H9 (cell line): Measurements from ENCODE around the gene SLC25A39. TPM values are rescaled to one million over a fixed set of nuclear protein-coding genes. Genes with fewer than 3 reads are reported as not detected.

Experiments
- DNase-seq: peaks from one replicate; pipeline ENCODE4 v3.0.0-alpha.2; 2017
- H2AFZ ChIP-seq: one replicate; pipeline ENCODE4 v1.6.1; 2013; ENCODE audit warnings: mild to moderate bottlenecking, low read length, control low read depth, moderate library complexity
- H2AK5ac ChIP-seq: 2 replicates; pipeline ENCODE4 v1.6.1; 2013; ENCODE audit warnings: low read length, control low read depth, mixed read lengths; ENCODE audit not compliant: insufficient read length
- H2BK120ac ChIP-seq: one replicate; pipeline ENCODE4 v1.6.1; 2013; ENCODE audit warnings: low read depth, mild to moderate bottlenecking, low read length, control low read depth, inconsistent platforms; ENCODE audit not compliant: poor library complexity, severe bottlenecking
- H2BK12ac ChIP-seq: 2 replicates; pipeline ENCODE4 v1.6.1; 2013; ENCODE audit warnings: low read length, control low read depth, mixed read lengths, low read depth; ENCODE audit not compliant: insufficient read length
- H2BK15ac ChIP-seq: 2 replicates; pipeline ENCODE4 v1.6.1; 2013; ENCODE audit warnings: low read depth, low read length, control low read depth
- H2BK20ac ChIP-seq: one replicate; pipeline ENCODE4 v1.6.1; 2013; ENCODE audit warnings: low read depth, mild to moderate bottlenecking, low read length, control low read depth, inconsistent platforms; ENCODE audit not compliant: poor library complexity, severe bottlenecking
- H2BK5ac ChIP-seq: 2 replicates; pipeline ENCODE4 v1.6.1; 2013; ENCODE audit warnings: low read length, control low read depth, mixed read lengths; ENCODE audit not compliant: insufficient read length
- H3K14ac ChIP-seq: 2 replicates; pipeline ENCODE4 v1.6.1; 2013; ENCODE audit warnings: low read length, control low read depth; ENCODE audit not compliant: insufficient read depth
- H3K18ac ChIP-seq: 2 replicates; pipeline ENCODE4 v1.6.1; 2013; ENCODE audit warnings: low read depth, mild to moderate bottlenecking, mixed read lengths, low read length, control low read depth; ENCODE audit not compliant: insufficient read length
- H3K23ac ChIP-seq: 2 replicates; pipeline ENCODE4 v1.6.1; 2013; ENCODE audit warnings: low read length, control low read depth, mixed read lengths, low read depth; ENCODE audit not compliant: insufficient read length
- H3K23me2 ChIP-seq: 2 replicates; pipeline ENCODE4 v1.6.1; 2013; ENCODE audit warnings: low read depth, mild to moderate bottlenecking, mixed read lengths, low read length, control low read depth; ENCODE audit not compliant: insufficient read length, poor library complexity, severe bottlenecking
- H3K27ac ChIP-seq: 2 replicates; pipeline ENCODE4 v1.5.1; 2013; ENCODE audit warnings: low read length, control low read depth, mixed read lengths, low read depth; ENCODE audit not compliant: insufficient read length
- H3K27me3 ChIP-seq: 2 replicates; pipeline ENCODE4 v1.6.1; 2013; ENCODE audit warnings: low read length, control low read depth, inconsistent platforms; ENCODE audit not compliant: insufficient read depth
- H3K4ac ChIP-seq: 2 replicates; pipeline ENCODE4 v1.6.1; 2013; ENCODE audit warnings: low read depth, mild to moderate bottlenecking, control low read depth, inconsistent platforms, low read length, moderate library complexity
- H3K4me1 ChIP-seq: 2 replicates; pipeline ENCODE4 v1.6.1; 2013; ENCODE audit warnings: low read length, control low read depth, inconsistent platforms; ENCODE audit not compliant: insufficient read depth
- H3K4me2 ChIP-seq: 2 replicates; pipeline ENCODE4 v1.6.1; 2013; ENCODE audit warnings: low read length, control low read depth, mixed read lengths; ENCODE audit not compliant: insufficient read length, insufficient read depth
- H3K56ac ChIP-seq: 2 replicates; pipeline ENCODE4 v1.6.1; 2013; ENCODE audit warnings: low read depth, mild to moderate bottlenecking, mixed read lengths, low read length, control low read depth; ENCODE audit not compliant: insufficient read length
- H3K79me1 ChIP-seq: 2 replicates; pipeline ENCODE4 v1.6.1; 2013; ENCODE audit warnings: low read depth, mild to moderate bottlenecking, moderate library complexity, low read length, control low read depth, inconsistent platforms; ENCODE audit not compliant: insufficient read depth, poor library complexity, severe bottlenecking
- H3K79me2 ChIP-seq: 2 replicates; pipeline ENCODE4 v1.6.1; 2013; ENCODE audit warnings: low read length, control low read depth, inconsistent platforms; ENCODE audit not compliant: insufficient read depth
- H3K9ac ChIP-seq: 2 replicates; pipeline ENCODE4 v1.6.1; 2013; ENCODE audit warnings: low read length, control low read depth, mixed read lengths; ENCODE audit not compliant: insufficient read length; ENCODE audit errors: extremely low read depth
- H3K9me3 ChIP-seq: one replicate; pipeline ENCODE4 v1.6.1; 2013; ENCODE audit warnings: low read depth, low read length, inconsistent platforms; ENCODE audit not compliant: control insufficient read depth
- H3T11ph ChIP-seq: one replicate; pipeline ENCODE4 v1.6.1; 2013; ENCODE audit warnings: mild to moderate bottlenecking, low read length, control low read depth, inconsistent platforms
- H4K20me1 ChIP-seq: one replicate; pipeline ENCODE4 v1.6.1; 2013; ENCODE audit not compliant: control insufficient read depth, insufficient read length, insufficient read depth
- H4K5ac ChIP-seq: 2 replicates; pipeline ENCODE4 v1.6.1; 2013; ENCODE audit warnings: low read depth, mild to moderate bottlenecking, mixed read lengths, low read length, control low read depth; ENCODE audit not compliant: insufficient read length
- H4K8ac ChIP-seq: replicated peaks from 2 replicates; pipeline ENCODE4 v1.6.1; 2013; ENCODE audit warnings: low read length, control low read depth, mixed read lengths, low read depth; ENCODE audit not compliant: insufficient read length
- H4K91ac ChIP-seq: 2 replicates; pipeline ENCODE4 v1.6.1; 2013; ENCODE audit warnings: low read depth, mild to moderate bottlenecking, moderate library complexity, mixed read lengths, low read length, control low read depth; ENCODE audit not compliant: insufficient read length
- H3K27ac Mint-ChIP-seq, 3 experiments: 2 replicates in 2 of 3; 3 replicates in 1 of 3; pipeline ENCODE4 v1.8.0; 2020 to 2021; ENCODE audit warnings: mixed read lengths in 3 of 3, mild to moderate bottlenecking in 1 of 3, moderate library complexity in 1 of 3
- H3K27me3 Mint-ChIP-seq: 2 replicates; pipeline ENCODE4 v1.8.0; 2021; ENCODE audit warnings: low read depth, mild to moderate bottlenecking, moderate library complexity, mixed read lengths
- H3K36me3 Mint-ChIP-seq, 3 experiments: 2 replicates in 2 of 3; 3 replicates in 1 of 3; pipeline ENCODE4 v1.8.0; 2020 to 2021; ENCODE audit warnings: low read depth in 3 of 3, mixed read lengths in 3 of 3; ENCODE audit not compliant: insufficient read depth in 1 of 3
- H3K4me1 Mint-ChIP-seq, 2 experiments: 2 replicates each; pipeline ENCODE4 v1.8.0; 2020; ENCODE audit warnings: mixed read lengths in 2 of 2
- H3K4me3 Mint-ChIP-seq, 2 experiments: 2 replicates in 1 of 2; 3 replicates in 1 of 2; pipeline ENCODE4 v1.8.0; 2020 to 2021; ENCODE audit warnings: mild to moderate bottlenecking in 2 of 2, mixed read lengths in 2 of 2, moderate library complexity in 1 of 2
- H3K9me3 Mint-ChIP-seq, 2 experiments: 2 replicates in 1 of 2; 3 replicates in 1 of 2; pipeline ENCODE4 v1.8.0; 2020; ENCODE audit warnings: mild to moderate bottlenecking in 2 of 2, mixed read lengths in 2 of 2, moderate library complexity in 1 of 2
- WGBS: extraction: QIAGEN DNeasy Blood & Tissue Kit; methylation state at CpG from one replicate; pipeline ENCODE4 v1.1.7; 2013; ENCODE audit warnings: missing lambda C conversion rate, low lambda C conversion rate, mixed read lengths; ENCODE audit not compliant: insufficient read length; ENCODE audit errors: extremely low coverage; 5-methylcytosine and 5-hydroxymethylcytosine counted together
- total RNA-seq: library from RNA; stranded (reverse); gene quantifications from 2 replicates; pipeline ENCODE4 v1.2.1, GENCODE V29; 2021
- TF ChIP-seq, protein P1 (sequence below): fragments of 200-600 bp; sonication (generic); conservative IDR thresholded peaks from 3 replicates; pipeline ENCODE4 v1.8.0; 2021; ENCODE audit warnings: antibody characterized with exemption, mild to moderate bottlenecking

SLC25A39 gene
- total RNA-seq, 1 experiment from 2014 or later: 227 TPM

DNA sequence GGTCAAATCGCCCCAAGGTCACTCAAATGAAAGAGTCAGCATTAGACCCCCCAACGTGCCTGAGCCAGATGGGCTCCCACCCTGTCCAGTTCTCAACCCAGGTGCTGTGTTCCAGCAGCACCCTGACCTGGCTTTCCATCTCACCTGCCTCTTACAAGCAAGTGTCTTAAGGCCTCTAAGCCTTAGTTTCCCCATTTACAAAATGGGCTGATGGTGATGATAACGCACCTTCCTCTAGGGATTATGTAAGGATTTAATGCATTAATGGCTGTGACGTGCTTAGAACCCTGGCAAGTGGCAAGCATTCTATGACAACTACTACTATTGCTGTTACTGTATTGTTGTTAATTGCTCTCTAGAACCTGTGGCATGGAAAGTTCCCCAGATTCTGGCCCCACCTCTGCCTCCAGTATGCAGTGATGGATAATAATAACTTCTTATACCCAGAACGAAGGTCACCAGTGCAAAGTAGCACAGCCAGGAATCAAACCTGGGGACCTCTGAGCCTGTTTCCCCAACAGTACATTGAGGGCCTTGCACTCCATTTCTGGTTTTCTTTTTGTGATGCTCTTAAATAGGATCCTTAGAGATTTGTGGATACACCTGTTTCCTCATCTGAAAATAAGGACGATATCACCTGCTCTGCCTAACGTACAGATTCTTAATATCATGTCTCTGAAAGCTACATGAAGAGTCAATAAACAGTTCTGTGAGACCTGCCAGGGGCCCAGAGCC, 3.3 kb upstream of the SLC25A39 start:
- H3K23me2 ChIP-seq: peaks cover 13% of the 10 kb centered on the region
- H4K8ac ChIP-seq: no peak overlapping the region
- H2BK20ac ChIP-seq: no peak overlapping the region
- no peak overlapping the region for H3K27ac ChIP-seq
- H3K79me1 ChIP-seq: no peaks in the 10 kb centered on the region
- H3K36me3 Mint-ChIP-seq: peaks cover 0 to 8% (median 3%) of the 10 kb centered on the region in 3 experiments; a peak in 2 of 7 replicates
- H3K27me3 Mint-ChIP-seq: peaks cover 19% of the 10 kb centered on the region
- no peak overlapping the region for H3K14ac ChIP-seq
- H4K5ac ChIP-seq: no peak overlapping the region
- no peaks in the 10 kb centered on the region for H3K9me3 Mint-ChIP-seq
- H3K23ac ChIP-seq: no peak overlapping the region
- H3K79me2 ChIP-seq: peaks cover 4% of the 10 kb centered on the region; the same call in 1 of the 2 replicates
- no CpG with 5 or more reads among the region's 7 CpGs for WGBS
- TF ChIP-seq, protein P1, sequence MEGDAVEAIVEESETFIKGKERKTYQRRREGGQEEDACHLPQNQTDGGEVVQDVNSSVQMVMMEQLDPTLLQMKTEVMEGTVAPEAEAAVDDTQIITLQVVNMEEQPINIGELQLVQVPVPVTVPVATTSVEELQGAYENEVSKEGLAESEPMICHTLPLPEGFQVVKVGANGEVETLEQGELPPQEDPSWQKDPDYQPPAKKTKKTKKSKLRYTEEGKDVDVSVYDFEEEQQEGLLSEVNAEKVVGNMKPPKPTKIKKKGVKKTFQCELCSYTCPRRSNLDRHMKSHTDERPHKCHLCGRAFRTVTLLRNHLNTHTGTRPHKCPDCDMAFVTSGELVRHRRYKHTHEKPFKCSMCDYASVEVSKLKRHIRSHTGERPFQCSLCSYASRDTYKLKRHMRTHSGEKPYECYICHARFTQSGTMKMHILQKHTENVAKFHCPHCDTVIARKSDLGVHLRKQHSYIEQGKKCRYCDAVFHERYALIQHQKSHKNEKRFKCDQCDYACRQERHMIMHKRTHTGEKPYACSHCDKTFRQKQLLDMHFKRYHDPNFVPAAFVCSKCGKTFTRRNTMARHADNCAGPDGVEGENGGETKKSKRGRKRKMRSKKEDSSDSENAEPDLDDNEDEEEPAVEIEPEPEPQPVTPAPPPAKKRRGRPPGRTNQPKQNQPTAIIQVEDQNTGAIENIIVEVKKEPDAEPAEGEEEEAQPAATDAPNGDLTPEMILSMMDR: no peak
- no peak overlapping the region for H3K27ac Mint-ChIP-seq
- H3K56ac ChIP-seq: no peak overlapping the region
- no peak overlapping the region for H3T11ph ChIP-seq
- H4K20me1 ChIP-seq: no peaks in the 10 kb centered on the region
- no peak overlapping the region for H2BK120ac ChIP-seq
- H2BK12ac ChIP-seq: no peak overlapping the region
- H2AFZ ChIP-seq: no peak overlapping the region
- H3K4ac ChIP-seq: no peak overlapping the region
- no peak overlapping the region for H2BK5ac ChIP-seq
- no peaks in the 10 kb centered on the region for H3K9me3 ChIP-seq
- H3K4me3 Mint-ChIP-seq: peak overlapping the region in 1 of 2 experiments; percentile 20; a peak in 1 of 5 replicates
- H3K18ac ChIP-seq: no peak overlapping the region
- no peaks in the 10 kb centered on the region for H3K4me1 ChIP-seq
- H4K91ac ChIP-seq: no peak overlapping the region
- H2AK5ac ChIP-seq: no peak overlapping the region
- H2BK15ac ChIP-seq: no peak overlapping the region
- H3K27me3 ChIP-seq: no peaks in the 10 kb centered on the region
- no peak for DNase-seq
- H3K4me2 ChIP-seq: no peak overlapping the region
- no peak overlapping the region for H3K9ac ChIP-seq
- peaks cover 8 to 22% of the 10 kb centered on the region in 2 experiments for H3K4me1 Mint-ChIP-seq
